Suprapubic skin (tissue), 4 donors: ENCODE data around the gene BDKRB2. TPM values are rescaled to one million over a fixed set of nuclear protein-coding genes. Genes with fewer than 3 reads are reported as not detected.
A peak's percentile ranks its signal among the peaks of the same experiment; 100 is the strongest.

Experiments used
- DNase-seq, 2 donors: peaks; one replicate each; pipeline ENCODE4 v3.0.0-alpha.2; 2019; ENCODE audit warnings: low spot score in 2 of 2
- H3K27ac ChIP-seq: fragments of 200-600 bp; sonication (generic); one replicate; pipeline ENCODE4 v1.5.1; 2019
- H3K27me3 ChIP-seq: fragments of 200-600 bp; sonication (generic); one replicate; pipeline ENCODE4 v1.5.1; 2019
- H3K36me3 ChIP-seq: fragments of 200-600 bp; sonication (generic); one replicate; pipeline ENCODE4 v1.5.1; 2019
- H3K4me1 ChIP-seq: fragments of 200-600 bp; sonication (generic); one replicate; pipeline ENCODE4 v1.5.1; 2019
- H3K4me3 ChIP-seq: fragments of 200-600 bp; sonication (generic); one replicate; pipeline ENCODE4 v1.5.1; 2019; ENCODE audit warnings: mild to moderate bottlenecking
- H3K9me3 ChIP-seq: fragments of 200-600 bp; sonication (generic); one replicate; pipeline ENCODE4 v1.5.1; 2019
- CTCF ChIP-seq, 2 donors: fragments of 200-600 bp in 1 of 2; fragments of 450-650 bp in 1 of 2; sonication (generic) in 1 of 2; IDR thresholded peaks; one replicate each; pipeline ENCODE4 v1.5.1; 2016 to 2019; ENCODE audit warnings: antibody characterized with exemption in 2 of 2, mild to moderate bottlenecking in 1 of 2, moderate library complexity in 1 of 2
- EP300 ChIP-seq: sonication (generic); formaldehyde crosslinking; IDR thresholded peaks from one replicate; pipeline ENCODE4 v1.6.1; 2017; ENCODE audit warnings: antibody characterized with exemption
- POLR2A ChIP-seq, 2 donors: fragments of 450-650 bp; IDR thresholded peaks; one replicate each; pipeline ENCODE4 v1.6.1; 2017; ENCODE audit warnings: antibody characterized with exemption in 2 of 2, mild to moderate bottlenecking in 2 of 2, moderate library complexity in 2 of 2
- POLR2AphosphoS5 ChIP-seq, 3 donors: sonication (generic); formaldehyde crosslinking; IDR thresholded peaks; one replicate each; pipeline ENCODE4 v1.6.1; 2017; ENCODE audit warnings: antibody characterized with exemption in 3 of 3
- WGBS: methylation state at CpG from one replicate; pipeline ENCODE4 v1.1.5; 2018; 5-methylcytosine and 5-hydroxymethylcytosine counted together
- total RNA-seq, 4 donors: library from RNA; depleted of rRNA; stranded (reverse); fragments of >200 nt; gene quantifications; one replicate each; pipeline ENCODE4 v1.1.0, GENCODE V29; 2016

Gene BDKRB2
- total RNA-seq, 4 donors from 2014 or later, result 9.7 to 17.9 (median 14.3) TPM

- no peaks in the 10 kb centered on the region for H3K4me1 ChIP-seq
Measured at GRCh38 chr14:96245710-96246538, 41.3 kb downstream of the BDKRB2 start.

DNA sequence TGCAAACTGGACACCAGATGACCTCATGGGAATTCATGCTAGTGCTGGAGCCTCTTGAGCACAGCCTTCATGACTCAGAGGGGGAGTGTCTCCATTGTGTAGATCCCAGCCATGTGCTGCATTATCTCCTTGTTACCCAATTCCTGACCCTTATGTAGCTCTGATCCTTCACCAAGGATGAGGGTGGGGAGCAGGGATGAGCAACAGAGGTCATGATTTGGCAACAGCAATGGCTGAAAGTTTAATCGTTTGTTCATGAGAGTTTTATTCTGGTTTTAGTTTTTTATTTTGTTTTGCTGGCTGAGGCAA is 41.9 kb downstream of the BDKRB2 start:
- H3K4me3 ChIP-seq, result no peak overlapping the region
- no peaks in the 10 kb centered on the region for H3K27me3 ChIP-seq
- H3K9me3 ChIP-seq, result no peaks in the 10 kb centered on the region
- no peaks in the 10 kb centered on the region for H3K4me1 ChIP-seq
- no peak for TF ChIP-seq CTCF (IDR thresholded peaks at IDR 0.05)
- TF ChIP-seq EP300, result no peak
- TF ChIP-seq POLR2AphosphoS5 (IDR thresholded peaks at IDR 0.05), result no peak
- TF ChIP-seq POLR2A (IDR thresholded peaks at IDR 0.05), result no peak
- H3K36me3 ChIP-seq, result no peaks in the 10 kb centered on the region
- DNase-seq, result no peak
- WGBS, result 72% methylated on average over 1 of the region's 1 CpG
- no peak overlapping the region for H3K27ac ChIP-seq

More at GRCh38 chr14:96245710-96246538, 41.3 kb downstream of the BDKRB2 start:
- TF ChIP-seq POLR2A (IDR thresholded peaks at IDR 0.05), result no peak
- no peak for TF ChIP-seq EP300
- TF ChIP-seq POLR2AphosphoS5 (IDR thresholded peaks at IDR 0.05), result no peak
- TF ChIP-seq CTCF (IDR thresholded peaks at IDR 0.05), result no peak
- 90% methylated on average over 3 of the region's 3 CpGs for WGBS
- H3K9me3 ChIP-seq, result no peaks in the 10 kb centered on the region
- no peak overlapping the region for H3K4me3 ChIP-seq
- no peak for DNase-seq
- H3K27me3 ChIP-seq, result no peaks in the 10 kb centered on the region
- no peaks in the 10 kb centered on the region for H3K36me3 ChIP-seq
- H3K27ac ChIP-seq, result no peak overlapping the region

DNA sequence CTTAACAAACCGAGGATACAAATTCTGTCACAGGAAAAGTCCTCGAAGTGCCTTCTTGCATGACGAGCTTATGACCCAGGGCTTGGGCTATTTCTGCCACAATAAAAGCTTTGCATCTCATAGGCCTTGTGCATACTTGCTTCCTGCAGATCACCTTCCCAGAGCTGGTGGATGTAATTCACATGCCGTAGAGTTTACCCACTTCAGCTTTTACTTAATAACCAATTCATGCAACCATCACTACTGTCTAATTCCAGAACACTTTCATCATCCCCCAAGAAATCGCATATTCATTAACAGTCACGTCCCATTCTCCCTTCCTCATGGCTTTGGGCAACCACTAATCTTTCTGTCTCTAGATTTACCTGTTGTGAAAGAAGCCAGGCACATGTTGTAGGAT is 42.4 kb downstream of the BDKRB2 start:
- no peak for TF ChIP-seq CTCF (IDR thresholded peaks at IDR 0.05)
- no peak for TF ChIP-seq EP300
- H3K27me3 ChIP-seq, result no peaks in the 10 kb centered on the region
- 87% methylated on average over 6 of the region's 6 CpGs for WGBS

GRCh38 chr14:96249029-96249428 is 44.4 kb downstream of the BDKRB2 start:
- WGBS, result 77% methylated on average over 5 of the region's 5 CpGs
- TF ChIP-seq EP300, result no peak
- peak in 2 of 3 donors; percentile 63 to 86 for TF ChIP-seq POLR2AphosphoS5 (IDR thresholded peaks at IDR 0.05)
- H3K27ac ChIP-seq, result no peak overlapping the region

More for the DNA sequence above, 42.4 kb downstream of the BDKRB2 start:
- Histone ChIP-seq H3K9me3 (no peaks in the 10 kb centered on the region), H3K4me1 (no peaks in the 10 kb centered on the region), H3K4me3 (no peak overlapping the region), H3K36me3 (no peaks in the 10 kb centered on the region), H3K27ac (no peak overlapping the region)
- no peak for DNase-seq

DNA sequence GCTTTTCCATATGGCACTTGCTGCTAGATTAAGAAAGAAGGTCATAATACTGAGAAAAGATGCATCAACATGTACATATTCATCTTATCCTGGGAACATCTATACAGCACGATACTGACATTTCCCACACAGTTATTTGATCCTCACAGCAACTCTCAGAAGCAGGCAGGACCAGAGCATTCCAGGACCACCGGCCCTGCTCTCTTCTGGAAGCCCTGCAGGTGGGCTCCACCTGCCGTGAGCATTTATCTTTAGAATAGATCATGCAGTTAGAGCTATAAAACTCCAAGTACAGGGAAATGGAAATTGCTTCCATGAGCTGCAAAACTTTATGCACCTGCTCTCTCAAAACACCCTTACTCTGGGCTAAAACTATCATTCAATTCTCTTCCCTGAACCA is 45.8 kb downstream of the BDKRB2 start:
- Histone ChIP-seq H3K27me3 (no peaks in the 10 kb centered on the region), H3K4me1 (peaks cover 4% of the 10 kb centered on the region), H3K4me3 (no peak overlapping the region), H3K27ac (no peak overlapping the region), H3K9me3 (no peaks in the 10 kb centered on the region), H3K36me3 (no peaks in the 10 kb centered on the region)
- DNase-seq, result no peak
- 60% methylated on average over 3 of the region's 3 CpGs for WGBS
- TF ChIP-seq POLR2A (IDR thresholded peaks at IDR 0.05) (no peak), CTCF (IDR thresholded peaks at IDR 0.05) (no peak), POLR2AphosphoS5 (IDR thresholded peaks at IDR 0.05) (no peak), EP300 (no peak)

More at GRCh38 chr14:96249029-96249428, 44.4 kb downstream of the BDKRB2 start:
- Histone ChIP-seq H3K9me3 (no peaks in the 10 kb centered on the region), H3K27me3 (no peaks in the 10 kb centered on the region), H3K4me1 (no peaks in the 10 kb centered on the region), H3K4me3 (no peak overlapping the region), H3K36me3 (no peaks in the 10 kb centered on the region)
- no peak for DNase-seq
